ENCODE data around the gene SPRED2.

DNA sequence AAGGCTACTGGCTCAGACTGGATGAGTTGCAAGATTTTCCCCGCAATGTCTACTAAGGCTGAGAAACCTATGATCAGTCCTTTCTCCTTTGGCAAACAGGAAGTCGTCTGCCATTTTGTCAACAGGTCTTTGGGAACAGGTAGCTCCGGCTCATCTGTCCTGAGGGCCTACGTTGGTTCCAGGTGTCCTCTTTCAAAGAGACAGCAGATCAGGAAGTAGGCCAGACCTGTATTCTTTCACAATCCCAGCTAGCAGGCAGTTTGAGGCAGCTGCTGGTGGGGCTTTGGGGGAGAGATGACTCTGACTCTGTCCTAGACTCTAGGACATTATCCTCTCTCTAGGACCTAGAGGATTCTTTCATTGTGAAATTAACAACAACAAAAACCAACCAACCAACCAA, 106.1 kb downstream of the SPRED2 start:
- TF ChIP-seq, protein P1, sequence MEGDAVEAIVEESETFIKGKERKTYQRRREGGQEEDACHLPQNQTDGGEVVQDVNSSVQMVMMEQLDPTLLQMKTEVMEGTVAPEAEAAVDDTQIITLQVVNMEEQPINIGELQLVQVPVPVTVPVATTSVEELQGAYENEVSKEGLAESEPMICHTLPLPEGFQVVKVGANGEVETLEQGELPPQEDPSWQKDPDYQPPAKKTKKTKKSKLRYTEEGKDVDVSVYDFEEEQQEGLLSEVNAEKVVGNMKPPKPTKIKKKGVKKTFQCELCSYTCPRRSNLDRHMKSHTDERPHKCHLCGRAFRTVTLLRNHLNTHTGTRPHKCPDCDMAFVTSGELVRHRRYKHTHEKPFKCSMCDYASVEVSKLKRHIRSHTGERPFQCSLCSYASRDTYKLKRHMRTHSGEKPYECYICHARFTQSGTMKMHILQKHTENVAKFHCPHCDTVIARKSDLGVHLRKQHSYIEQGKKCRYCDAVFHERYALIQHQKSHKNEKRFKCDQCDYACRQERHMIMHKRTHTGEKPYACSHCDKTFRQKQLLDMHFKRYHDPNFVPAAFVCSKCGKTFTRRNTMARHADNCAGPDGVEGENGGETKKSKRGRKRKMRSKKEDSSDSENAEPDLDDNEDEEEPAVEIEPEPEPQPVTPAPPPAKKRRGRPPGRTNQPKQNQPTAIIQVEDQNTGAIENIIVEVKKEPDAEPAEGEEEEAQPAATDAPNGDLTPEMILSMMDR (conservative IDR thresholded peaks at IDR 0.05 in 1 of 2, IDR thresholded peaks at IDR 0.05 in 1 of 2; ENCODE audit: extremely low read depth in 1 of 2, insufficient read depth in 1 of 2, low read depth in 1 of 2, low read length in 2 of 2): no peak
- TF ChIP-seq EZH2 (IDR thresholded peaks at IDR 0.05; ENCODE audit: borderline replicate concordance, low read length): no peak
